ENCODE data around the gene UGT1A4.

The UGT1A4 gene

DNA sequence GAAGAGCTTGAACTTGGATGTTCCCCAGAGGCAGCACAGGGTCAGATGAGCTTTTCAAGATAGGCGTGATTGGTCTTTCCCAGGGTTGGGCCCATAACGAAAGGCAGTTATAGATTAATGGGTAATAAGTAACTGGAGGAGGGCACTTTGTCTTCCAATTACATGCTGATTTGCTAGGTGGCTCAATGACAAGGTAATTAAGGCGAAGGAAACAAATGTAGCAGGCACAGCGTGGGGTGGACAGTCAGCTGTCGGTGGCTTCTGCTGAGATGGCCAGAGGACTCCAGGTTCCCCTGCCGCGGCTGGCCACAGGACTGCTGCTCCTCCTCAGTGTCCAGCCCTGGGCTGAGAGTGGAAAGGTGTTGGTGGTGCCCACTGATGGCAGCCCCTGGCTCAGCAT is at the start of gene UGT1A4:
UGT1A4 (plus strand) TSS at position 185 of the 400 bp plus-strand sequence; CDS start at position 270, 85 bp downstream.
- no peak for DNase-seq

DNA sequence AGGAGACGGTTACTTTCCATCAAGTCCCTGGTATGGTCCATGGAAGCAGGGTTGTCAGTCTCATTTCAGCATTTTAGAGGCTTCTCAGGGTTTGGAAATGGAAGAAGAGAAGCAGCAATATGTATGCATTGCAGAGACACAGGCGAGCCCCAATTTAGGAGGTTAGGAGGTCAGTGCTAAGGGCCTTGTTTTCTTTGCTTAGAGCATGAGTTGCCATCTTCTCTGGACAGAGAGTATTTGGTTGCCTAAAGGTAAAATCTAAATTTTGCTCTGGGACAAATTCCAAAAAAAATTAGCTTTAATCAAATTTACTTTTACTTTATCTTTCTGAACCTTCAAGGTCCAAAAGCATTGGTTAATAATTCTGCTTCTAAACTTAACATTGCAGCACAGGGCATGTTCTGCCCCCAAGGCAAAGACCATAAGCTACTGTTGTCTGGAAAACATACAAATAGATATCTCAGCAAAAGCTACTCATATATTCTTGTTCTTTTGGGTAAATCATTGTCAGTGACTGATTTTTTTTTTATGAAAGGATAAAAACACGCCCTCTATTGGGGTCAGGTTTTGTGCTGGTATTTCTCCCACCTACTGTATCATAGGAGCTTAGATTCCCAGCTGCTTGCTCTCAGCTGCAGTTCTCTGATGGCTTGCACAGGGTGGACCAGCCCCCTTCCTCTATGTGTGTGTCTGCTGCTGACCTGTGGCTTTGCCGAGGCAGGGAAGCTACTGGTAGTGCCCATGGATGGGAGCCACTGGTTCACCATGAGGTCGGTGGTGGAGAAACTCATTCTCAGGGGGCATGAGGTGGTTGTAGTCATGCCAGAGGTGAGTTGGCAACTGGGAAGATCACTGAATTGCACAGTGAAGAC is 47.0 kb upstream of the UGT1A4 start, which contains the start of gene UGT1A9:
UGT1A9 (plus strand) TSS at position 609 of the 872 bp plus-strand sequence; CDS start at position 646, 37 bp downstream.
- no peak for DNase-seq

DNA sequence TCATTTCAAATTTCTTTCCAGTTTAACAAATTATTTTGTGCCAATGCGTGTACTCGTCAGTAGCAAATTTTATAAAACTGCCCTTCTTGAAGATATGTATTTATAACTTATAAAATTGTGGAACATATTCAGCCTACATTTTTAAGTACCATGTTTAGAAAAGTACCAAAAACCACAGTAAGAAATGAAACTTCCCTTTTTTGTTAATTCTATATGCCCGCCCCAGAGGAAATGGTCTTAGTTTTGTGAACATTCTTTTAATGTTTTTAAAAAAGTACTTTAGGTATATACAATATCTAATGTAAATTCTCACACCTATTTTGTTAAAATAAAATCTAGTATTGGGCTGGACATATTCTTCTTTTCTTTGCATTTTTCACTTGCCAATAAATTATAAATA is 45.6 kb upstream of the UGT1A4 start:
- no peak for DNase-seq

DNA sequence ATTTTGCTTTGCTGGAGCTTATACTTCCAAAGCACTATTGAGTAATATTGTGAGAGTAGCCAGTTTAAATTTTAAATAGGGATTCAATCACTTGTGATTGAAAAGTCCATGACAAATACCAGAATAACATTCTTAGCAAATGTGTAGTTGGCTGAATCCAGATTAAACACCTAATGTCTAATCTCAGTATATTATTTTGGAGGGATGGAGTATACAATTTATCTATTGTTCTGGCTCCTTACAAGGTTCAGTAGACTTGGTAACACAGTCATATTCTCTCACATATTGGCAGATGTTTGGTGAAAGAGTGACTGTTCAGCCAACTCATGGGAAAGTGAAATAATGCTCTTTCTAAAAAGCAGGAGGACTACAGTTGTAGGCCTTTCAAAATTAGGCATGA is 44.6 kb upstream of the UGT1A4 start:
- no peak for DNase-seq

DNA sequence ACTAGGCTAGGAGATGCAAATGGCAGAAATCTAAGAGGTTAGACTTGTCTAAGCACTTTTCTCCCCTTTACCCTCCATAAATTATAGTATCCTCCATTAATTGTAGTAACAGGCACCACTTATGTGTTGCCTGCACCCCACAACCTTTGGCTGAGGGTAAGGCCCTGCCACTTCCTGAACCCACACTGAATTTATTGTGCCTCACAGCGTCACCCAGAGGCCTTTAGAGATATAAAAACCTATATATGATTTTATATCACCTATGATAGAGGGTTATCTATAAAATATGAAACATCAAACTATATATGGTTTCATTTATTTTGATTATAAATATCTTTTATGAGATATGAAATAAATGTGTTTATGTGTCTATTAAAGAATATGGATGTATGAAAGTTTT is 44.2 kb upstream of the UGT1A4 start:
- DNase-seq = no peak

DNA sequence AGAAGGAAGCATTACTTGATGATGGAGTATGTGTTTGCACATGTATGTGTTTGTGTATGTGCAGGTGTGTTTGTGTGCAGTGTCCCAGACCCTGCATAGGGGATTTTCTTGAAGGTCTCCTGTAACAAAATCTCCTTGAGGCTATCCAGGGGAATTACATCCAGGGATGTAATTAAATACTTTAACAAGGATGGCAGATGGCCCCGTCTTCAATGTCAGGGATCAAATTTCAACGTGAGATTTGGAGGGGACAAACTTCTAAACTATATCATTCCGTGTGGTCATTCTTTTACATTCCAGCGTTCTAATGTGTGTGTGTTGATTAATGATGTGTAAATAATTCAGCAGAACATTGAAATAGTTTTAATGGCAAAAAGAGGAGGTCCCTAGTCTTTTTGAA is 43.5 kb upstream of the UGT1A4 start:
- no peak for DNase-seq

DNA sequence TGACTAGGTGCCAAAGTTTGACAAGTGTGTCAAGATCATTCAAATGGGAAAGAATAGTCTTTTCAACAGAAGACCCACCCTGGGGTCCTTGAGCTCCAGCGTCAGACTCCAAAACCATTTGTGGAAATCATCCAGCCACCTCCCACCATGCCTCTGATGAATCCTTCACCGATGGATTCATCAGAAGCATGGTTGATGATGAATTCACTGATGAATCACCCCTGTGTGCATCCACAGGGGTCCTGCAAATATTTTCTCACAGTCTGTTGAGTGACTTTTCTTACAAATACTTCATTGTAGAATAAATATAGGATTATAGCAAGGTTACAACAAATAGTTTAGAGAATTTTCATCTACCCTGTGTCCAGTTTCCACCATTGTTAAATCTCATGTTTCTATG is 42.5 kb upstream of the UGT1A4 start:
- DNase-seq = no peak

DNA sequence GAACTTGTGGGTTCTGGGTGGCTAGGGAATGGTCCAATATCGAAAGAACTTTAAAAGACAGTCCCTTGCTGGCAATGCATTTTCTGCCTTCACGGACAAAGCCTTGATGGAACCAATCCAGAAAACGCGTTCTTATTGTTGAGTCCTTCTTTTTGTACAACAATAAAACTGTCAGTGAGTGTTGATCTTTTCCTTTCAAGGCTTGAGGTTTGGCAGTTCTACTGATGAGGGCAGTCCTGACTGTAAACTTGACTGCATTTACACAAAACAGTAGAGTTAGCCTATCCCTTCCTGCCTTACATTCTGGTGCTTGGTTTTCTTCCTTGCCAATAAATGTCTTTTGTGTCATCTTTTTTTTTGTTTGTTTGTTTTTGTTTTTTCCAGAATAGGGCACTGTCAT is 39.3 kb upstream of the UGT1A4 start:
- no peak for DNase-seq

DNA sequence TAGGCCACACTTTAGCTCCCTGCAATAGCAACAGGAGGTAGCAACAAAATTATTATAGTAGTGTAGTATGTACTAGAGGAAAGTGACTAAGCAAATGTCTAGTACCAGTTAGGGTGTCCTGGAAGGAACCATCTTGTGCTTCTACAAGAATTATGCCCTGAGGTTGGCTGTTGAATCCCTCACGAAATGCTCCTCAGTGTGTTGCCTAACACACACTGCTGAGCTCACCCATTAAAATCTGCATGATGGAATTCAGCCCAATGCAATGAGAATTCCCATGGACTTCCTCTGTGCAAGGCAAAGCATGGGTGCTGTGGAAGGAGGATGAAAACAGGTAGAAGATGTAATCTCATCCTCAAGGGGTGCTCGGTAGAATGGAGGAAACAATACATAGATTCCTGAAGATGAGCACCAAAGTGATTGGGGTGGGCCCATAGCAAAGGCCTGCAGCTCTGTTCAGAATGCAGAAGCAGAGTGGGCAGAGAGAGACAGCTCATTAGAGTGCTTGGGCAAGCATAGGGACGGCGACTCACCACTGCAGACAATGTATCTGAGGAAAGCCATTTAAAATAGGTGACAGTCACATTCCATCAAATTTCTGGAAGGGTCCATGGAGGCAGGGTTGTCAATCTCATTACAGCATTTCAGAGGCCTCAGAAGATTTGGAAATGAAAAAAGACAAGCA is 38.0 kb upstream of the UGT1A4 start:
- no peak for DNase-seq

DNA sequence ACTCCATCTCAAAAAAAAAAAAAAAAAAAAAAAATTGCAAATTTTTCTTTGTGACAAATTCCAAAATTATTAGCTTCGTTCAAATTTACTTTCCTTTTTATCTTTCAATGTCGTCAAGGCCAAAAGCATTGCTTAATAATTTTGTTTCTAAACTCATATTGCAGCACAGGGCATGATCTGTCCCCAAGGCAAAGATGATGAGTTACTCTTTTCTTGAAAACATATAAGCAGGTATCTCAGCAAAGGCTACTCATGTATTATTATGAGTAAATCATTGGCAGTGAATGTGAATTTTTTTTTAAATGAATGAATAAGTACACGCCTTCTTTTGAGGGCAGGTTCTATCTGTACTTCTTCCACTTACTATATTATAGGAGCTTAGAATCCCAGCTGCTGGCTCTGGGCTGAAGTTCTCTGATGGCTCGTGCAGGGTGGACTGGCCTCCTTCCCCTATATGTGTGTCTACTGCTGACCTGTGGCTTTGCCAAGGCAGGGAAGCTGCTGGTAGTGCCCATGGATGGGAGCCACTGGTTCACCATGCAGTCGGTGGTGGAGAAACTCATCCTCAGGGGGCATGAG is 36.9 kb upstream of the UGT1A4 start, which contains the start of gene UGT1A7:
UGT1A7 (plus strand) TSS at position 381 of the 579 bp plus-strand sequence; CDS start at position 418, 37 bp downstream.
- DNase-seq = no peak

DNA sequence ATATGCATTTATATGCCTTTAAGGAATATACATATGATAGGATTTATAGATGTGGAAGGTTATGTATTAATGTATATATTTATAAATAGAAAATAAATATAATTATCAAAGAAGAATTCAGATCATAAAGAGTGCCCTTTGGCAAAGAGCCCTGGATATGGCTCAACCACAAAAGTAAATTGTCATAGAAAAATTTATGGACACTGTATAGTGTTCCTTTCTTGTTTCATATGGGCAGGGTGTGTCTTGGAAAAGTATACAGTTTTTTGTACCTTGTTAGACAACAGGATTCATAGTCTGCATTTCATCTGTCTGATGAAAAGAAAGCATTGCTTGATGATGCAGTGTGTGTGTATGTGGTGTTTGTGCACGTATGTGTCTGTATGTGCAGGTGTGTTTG is 33.9 kb upstream of the UGT1A4 start:
- no peak for DNase-seq

DNA sequence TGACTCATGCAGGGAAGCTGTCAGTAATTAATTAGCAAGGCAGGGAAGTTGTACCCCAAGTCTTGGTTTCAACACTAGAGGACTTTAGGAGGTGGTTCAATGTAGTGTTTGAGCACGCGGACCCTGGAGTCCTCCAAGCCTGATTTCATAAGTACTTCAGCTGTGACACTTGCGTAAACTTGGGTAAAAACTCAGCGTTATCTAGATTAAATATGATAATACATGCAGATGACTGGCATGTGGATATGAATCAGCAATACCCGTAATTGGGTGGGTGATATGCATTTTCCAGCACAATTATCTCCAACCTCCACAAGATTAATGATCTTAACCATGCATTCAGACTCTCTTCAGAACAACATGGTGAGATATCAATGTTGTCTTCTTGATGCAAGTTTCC is 31.6 kb upstream of the UGT1A4 start:
- DNase-seq = no peak

DNA sequence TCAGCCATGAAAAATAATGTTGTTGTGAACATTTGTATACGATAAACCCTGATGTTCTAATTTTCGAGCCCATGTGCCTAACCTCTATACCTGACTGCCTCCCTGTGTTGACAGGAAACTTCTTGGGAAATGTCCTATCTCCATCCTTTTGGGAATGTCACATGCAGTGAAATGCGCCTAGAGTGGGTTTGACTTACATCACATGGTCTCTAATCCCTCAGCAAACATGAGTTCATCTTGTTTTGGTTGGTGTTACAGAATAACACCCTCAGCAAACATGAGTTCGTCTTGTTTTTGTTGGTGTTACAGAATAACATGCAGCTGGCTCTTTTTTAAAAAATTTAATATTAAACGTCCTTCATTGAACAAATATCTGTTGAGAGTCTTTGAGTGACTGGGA is 30.2 kb upstream of the UGT1A4 start:
- DNase-seq = no peak

DNA sequence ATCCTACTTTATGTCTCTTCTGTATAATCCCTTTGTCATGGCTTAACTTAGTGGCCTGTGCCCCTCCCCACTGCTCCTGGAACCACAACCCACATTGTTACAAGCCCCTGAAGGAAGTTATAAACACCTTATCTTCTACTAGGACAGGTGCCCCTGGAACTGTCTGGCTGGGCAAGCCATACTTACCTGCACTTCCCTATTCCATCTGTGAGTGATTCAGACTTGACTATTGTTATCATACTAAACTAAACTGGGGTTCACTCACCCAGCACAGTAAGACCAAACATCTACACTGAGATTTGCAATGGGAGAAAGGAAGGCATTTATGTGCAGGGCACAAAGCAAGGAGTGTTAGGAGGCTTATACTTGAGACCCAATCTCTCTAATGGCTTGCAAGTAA is 29.5 kb upstream of the UGT1A4 start:
- DNase-seq = no peak

DNA sequence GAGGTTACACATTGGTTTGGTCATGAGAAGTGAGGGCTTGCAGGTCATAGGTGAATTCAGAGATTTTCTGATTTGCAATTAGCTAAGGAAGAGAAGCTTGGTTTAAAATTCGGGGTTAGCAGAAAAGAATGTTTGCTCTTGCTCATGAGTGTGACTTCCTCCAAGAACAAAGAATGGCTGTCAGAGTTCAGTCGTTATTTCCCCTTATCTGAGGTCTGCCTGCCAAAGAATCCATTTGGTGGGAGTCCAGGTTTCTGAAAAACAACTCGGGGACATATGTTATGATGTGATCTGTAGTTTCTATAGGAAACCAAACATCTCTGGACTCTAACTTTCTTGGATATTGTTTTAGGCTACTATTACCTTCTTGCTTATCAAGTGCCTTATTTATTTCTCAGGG is 29.0 kb upstream of the UGT1A4 start:
- DNase-seq = no peak

DNA sequence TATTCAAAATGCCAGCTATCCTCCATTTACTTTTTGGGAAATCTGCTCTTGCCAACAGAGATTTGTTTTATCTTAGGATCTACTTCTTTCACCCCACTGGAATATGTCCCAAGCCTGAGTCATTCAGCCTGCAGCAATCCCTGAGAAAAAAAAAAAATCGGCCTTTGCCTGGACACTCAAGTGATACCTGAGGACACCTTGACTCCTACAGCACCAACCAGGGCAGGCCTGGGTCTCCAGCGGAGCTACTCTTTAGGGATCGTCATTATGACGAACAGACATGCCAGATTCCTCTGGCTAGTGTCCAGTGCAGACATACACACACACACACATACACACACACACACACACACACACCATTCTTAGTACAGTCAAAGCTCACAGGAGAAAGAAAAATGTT is 28.1 kb upstream of the UGT1A4 start:
- no peak for DNase-seq

DNA sequence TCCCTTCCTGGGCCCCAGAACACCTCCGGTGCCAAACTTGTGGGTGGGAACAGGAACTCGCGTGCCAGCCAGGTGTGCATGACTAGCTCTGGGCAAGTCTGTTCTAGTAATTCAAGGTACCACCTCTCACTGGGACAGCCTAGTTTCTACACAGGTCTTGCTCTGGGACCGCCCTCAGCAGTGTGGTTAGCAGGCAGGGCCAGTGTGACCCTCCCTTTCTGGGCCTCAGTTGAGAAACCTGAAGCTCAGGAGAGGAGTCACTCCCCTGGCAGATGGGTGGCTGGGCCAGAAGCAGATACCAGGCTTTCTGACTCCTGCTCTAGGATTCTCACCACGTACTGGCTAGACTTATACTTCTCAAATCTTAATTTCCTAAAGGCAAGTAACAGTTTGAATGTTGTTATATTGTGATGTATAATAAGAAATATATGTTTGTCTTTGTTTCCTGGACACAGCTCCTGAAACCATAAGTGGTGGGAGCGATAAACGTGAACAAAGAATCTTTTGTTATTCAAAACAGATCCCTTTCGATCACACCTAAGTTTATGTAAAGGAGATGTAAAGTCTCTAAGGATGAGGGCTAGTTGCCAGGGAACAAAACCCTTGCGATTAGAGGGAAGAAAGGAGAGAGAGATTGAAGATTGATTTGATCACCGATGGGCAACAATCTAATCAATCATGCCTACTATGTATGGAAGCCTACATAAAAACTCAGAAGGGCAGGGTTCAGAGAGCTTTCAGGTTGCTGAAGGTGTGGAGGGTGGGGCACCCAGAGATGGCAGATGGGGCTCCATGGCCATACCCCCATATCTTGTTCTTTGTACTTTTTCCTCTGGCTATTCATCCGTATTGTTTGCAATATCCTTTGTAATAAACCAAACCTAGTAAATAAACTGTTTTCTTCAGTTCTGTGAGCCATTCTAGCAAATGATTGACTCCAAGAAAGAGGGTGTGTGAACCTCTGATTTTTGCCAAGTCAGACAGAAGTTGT is 26.8 kb upstream of the UGT1A4 start:
- DNase-seq = no peak

DNA sequence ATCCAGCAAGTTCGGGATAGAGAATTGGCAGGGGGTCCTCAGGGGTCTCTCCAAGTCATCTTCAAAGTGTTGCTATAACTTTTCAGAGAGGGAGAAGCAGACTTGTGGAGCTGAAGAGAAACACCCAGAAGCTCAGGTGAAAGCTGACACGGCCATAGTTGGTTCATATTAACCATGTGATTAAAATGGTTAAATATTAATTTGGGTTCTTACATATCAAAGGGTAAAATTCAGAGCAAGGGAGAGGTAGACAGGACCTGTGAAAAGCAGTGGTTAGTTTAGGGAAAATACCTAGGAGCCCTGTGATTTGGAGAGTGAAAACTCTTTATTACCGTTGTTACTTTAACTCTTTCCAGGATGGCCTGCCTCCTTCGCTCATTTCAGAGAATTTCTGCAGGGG is 25.9 kb upstream of the UGT1A4 start, which contains the start of gene UGT1A6:
UGT1A6 (plus strand) TSS at position 243 of the 400 bp plus-strand sequence; CDS start at position 358, 115 bp downstream.
- DNase-seq = no peak

DNA sequence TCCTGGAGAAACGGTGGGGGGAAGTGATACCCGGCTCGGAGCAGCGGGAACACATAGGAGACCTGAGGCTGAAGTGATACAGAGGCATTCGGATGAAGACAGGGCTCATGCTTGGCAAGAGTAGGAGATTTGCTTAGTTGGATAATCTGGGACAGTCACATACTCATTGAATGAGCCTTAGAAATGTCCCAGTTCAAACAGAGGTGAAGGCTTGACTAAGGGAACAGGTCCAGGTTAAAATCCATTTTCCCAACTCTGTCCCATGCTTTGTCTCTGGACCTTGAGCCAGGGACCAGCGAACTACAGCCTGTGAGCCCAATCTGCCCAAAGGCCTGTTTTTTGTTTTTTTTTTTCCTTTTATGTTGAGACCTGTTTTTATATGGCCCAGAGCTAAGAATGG is 24.6 kb upstream of the UGT1A4 start:
- DNase-seq = no peak

DNA sequence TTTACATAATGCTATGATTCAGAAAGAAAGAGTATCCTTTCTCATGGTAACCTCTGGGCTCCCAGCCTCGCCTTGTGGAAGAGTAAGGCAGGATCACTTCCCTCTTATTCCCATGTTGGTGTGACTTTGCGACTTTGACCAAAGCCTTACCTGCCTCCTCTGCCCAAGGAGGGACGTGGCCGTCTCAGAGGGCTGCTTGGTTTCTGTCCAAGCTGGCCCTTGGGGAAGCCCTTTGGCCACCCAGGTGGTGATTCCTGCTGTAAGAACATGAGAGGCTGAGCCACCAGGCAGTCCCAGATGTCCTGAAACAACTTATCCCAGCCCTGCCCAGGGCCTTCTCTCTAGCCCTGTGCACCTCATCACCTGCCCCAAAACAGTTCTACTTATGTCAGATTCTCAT is 19.8 kb upstream of the UGT1A4 start:
- no peak for DNase-seq

DNA sequence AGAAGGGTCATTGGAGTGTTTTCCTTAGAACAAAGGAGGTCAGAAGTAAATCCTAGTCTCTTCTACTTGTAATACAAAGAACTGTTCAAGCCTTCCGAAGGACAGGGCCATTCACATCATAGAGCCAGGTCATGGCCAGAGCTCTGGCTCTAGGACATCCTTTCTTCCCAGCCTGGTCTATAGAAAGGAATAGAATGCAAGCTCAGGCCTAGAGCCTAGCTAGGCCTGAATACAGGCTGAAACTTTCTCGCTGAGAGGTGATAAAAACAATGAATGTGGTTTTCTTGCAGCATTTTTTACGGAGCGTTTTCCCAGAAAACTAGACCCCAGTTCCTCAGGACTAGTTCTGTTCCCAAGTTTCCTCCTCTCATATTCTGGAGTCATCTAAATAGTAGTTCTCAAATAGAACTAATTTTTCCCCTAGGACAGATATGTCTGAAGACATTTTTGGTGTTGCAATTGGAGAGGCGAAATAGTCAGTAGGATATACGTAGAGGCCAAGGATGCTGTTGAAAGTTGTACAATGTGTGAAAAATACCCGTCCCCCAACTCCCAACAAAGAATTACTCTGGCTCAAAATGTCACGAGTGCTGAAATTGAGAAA is 19.0 kb upstream of the UGT1A4 start:
- DNase-seq = no peak

Measured in cerebellar nuclear complex (tissue), 1 donor.